ENCODE results near the gene TECPR2. TPM values are rescaled to one million over a fixed set of nuclear protein-coding genes. Genes with fewer than 3 reads are reported as not detected.

The TECPR2 gene
- total RNA-seq, 2 donors from 2014 or later, result 27.7 to 28.0 TPM

DNA sequence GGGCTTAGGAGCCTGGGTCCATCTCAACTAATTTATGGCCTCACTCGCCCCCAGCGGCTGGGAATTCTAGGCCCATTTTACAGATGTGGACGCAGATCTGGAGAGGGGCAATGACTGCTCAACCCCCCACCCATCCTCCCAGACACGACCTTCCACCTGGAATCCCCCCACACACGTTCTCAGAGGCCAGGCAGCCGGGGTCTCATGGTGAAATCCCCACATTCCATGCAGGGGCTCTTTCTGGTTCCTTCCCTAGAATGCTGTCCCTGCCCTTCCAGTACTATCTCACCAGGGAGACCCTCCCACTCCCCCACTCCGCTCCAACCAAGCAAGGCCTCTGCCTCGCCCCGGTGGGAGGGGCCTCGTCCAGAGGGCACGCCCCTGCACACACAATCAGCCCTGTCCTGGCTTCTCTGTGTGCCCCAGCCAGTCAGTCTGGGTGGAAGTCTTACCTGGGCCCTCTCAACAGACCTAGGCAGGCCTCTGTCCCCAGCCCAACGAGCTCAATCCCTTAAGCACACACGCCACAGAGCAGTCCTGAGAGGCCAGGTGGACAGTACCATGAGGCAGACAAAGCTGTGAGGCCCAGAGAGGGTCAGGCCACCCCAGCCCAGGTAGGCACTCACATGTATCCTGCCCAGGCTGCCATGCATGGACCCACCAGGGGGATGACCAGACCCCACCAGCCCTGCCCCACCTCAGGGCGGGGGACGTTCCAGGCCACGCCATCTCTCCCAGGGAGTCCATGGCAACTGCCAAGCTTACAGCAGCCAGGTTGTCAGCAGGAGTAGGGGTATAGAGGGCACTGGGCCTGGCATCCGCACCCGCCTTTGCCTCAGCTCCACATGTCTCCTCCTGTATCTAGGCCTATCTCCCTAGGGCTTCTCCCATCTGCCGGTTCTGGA, 148.1 kb downstream of the TECPR2 start:
- H3K27ac ChIP-seq (ENCODE audit: low read depth, low read length), result peak overlapping the region; percentile 49
- H3K9me3 ChIP-seq (ENCODE audit: control insufficient read depth, low read length), result no peaks in the 10 kb centered on the region
- H3K4me1 ChIP-seq (ENCODE audit: control insufficient read depth, insufficient read depth, low read length), result peaks cover 3% of the 10 kb centered on the region
- 33 to 48% methylated on average over 8 to 19 of the region's 19 CpGs for WGBS, 2 experiments (ENCODE audit: insufficient coverage in 1 of 2, insufficient read length in 1 of 2)
- peaks cover 2% of the 10 kb centered on the region for H3K27me3 Mint-ChIP-seq (ENCODE audit: insufficient read depth)
- no peaks in the 10 kb centered on the region for H3K36me3 ChIP-seq (ENCODE audit: control insufficient read depth, insufficient read depth, low read length)
- peak overlapping the region; percentile 69 for H3K4me3 Mint-ChIP-seq
- H3K36me3 Mint-ChIP-seq (ENCODE audit: low read depth), result peaks cover 10% of the 10 kb centered on the region
- H3K4me3 ChIP-seq (ENCODE audit: low read length), result peak overlapping the region; percentile 82
- H3K9me3 Mint-ChIP-seq, result no peaks in the 10 kb centered on the region
- no peaks in the 10 kb centered on the region for H3K27me3 ChIP-seq (ENCODE audit: control insufficient read depth, insufficient read depth, low read length, poor library complexity, severe bottlenecking)
- H3K27ac Mint-ChIP-seq, result peak overlapping the region; percentile 91
- peak; percentile 98 for DNase-seq
- no peak overlapping the region for H3K9ac ChIP-seq (ENCODE audit: extremely low read depth, low read length, poor library complexity, severe bottlenecking)
- TF ChIP-seq, protein P1, sequence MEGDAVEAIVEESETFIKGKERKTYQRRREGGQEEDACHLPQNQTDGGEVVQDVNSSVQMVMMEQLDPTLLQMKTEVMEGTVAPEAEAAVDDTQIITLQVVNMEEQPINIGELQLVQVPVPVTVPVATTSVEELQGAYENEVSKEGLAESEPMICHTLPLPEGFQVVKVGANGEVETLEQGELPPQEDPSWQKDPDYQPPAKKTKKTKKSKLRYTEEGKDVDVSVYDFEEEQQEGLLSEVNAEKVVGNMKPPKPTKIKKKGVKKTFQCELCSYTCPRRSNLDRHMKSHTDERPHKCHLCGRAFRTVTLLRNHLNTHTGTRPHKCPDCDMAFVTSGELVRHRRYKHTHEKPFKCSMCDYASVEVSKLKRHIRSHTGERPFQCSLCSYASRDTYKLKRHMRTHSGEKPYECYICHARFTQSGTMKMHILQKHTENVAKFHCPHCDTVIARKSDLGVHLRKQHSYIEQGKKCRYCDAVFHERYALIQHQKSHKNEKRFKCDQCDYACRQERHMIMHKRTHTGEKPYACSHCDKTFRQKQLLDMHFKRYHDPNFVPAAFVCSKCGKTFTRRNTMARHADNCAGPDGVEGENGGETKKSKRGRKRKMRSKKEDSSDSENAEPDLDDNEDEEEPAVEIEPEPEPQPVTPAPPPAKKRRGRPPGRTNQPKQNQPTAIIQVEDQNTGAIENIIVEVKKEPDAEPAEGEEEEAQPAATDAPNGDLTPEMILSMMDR (conservative IDR thresholded peaks at IDR 0.05), result no peak
- H3K4me1 Mint-ChIP-seq, result peaks cover 12% of the 10 kb centered on the region

DNA sequence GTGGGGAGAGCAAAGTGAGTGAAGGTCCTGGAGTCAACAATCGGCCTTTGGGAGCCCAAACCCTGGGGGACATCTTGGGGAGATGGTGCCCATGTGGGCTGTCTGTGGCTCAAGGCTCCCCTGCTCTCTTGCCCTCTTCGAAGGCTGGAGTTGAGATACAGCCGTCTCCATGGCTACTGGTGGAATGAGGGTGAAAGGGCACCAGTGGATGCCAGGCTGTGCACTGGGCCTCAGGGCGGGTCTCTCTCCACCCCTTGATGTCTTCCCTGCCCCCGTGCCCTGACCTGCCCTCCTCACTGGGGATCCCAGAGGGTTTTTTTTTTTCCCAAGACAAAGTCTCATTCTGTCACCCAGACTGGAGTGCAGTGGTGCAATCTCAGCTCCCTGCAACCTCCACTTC, 148.8 kb downstream of the TECPR2 start:
- Mint-ChIP-seq H3K4me3 (no peak overlapping the region), H3K4me1 (peaks cover 13% of the 10 kb centered on the region), H3K27me3 (ENCODE audit: insufficient read depth) (peaks cover 2% of the 10 kb centered on the region), H3K9me3 (no peaks in the 10 kb centered on the region), H3K27ac (no peak overlapping the region), H3K36me3 (ENCODE audit: low read depth) (peaks cover 7% of the 10 kb centered on the region)
- 79 to 96% methylated on average over 3 to 5 of the region's 5 CpGs for WGBS, 2 experiments (ENCODE audit: insufficient coverage in 1 of 2, insufficient read length in 1 of 2)
- TF ChIP-seq, protein P1 (conservative IDR thresholded peaks at IDR 0.05), result no peak
- no peak overlapping the region for H3K9ac ChIP-seq (ENCODE audit: extremely low read depth, low read length, poor library complexity, severe bottlenecking)
- no peaks in the 10 kb centered on the region for H3K9me3 ChIP-seq (ENCODE audit: control insufficient read depth, low read length)
- H3K27me3 ChIP-seq (ENCODE audit: control insufficient read depth, insufficient read depth, low read length, poor library complexity, severe bottlenecking), result no peaks in the 10 kb centered on the region
- DNase-seq, result no peak
- no peaks in the 10 kb centered on the region for H3K36me3 ChIP-seq (ENCODE audit: control insufficient read depth, insufficient read depth, low read length)
- H3K27ac ChIP-seq (ENCODE audit: low read depth, low read length), result no peak overlapping the region
- no peak overlapping the region for H3K4me3 ChIP-seq (ENCODE audit: low read length)
- H3K4me1 ChIP-seq (ENCODE audit: control insufficient read depth, insufficient read depth, low read length), result peaks cover 3% of the 10 kb centered on the region

DNA sequence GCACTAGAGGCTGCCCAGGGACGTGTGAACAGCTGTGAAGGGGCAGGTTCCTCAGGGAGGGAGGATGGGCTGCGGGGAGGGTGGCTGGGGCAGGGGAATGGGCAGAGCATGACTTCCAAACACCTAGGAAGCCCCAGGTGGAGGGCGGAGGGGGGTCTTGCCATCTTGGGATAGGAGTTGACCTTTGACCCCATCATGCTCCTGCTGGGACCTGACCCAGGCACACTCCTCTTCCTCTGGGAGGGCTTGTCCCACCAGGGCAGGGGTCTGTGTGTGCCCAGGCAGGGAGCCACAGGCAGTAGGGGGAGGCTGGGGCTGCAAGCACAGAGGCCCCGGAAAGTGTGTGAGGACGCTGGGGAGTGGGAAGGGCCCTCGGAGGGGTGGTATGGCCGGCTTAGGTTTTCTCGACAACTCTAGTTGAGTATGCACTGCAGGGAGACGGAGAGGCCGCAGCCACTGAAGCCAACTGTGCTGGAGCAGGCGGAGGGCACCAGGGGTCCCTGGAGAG, 150.1 kb downstream of the TECPR2 start:
- DNase-seq, result no peak
- Mint-ChIP-seq H3K36me3 (ENCODE audit: low read depth) (peaks cover 5% of the 10 kb centered on the region), H3K4me1 (peaks cover 13% of the 10 kb centered on the region), H3K27ac (no peak overlapping the region), H3K27me3 (ENCODE audit: insufficient read depth) (peaks cover 3% of the 10 kb centered on the region), H3K9me3 (no peaks in the 10 kb centered on the region), H3K4me3 (no peak overlapping the region)
- H3K4me1 ChIP-seq (ENCODE audit: control insufficient read depth, insufficient read depth, low read length), result peaks cover 3% of the 10 kb centered on the region
- H3K9ac ChIP-seq (ENCODE audit: extremely low read depth, low read length, poor library complexity, severe bottlenecking), result no peak overlapping the region
- no peaks in the 10 kb centered on the region for H3K27me3 ChIP-seq (ENCODE audit: control insufficient read depth, insufficient read depth, low read length, poor library complexity, severe bottlenecking)
- TF ChIP-seq, protein P1 (conservative IDR thresholded peaks at IDR 0.05), result no peak
- no peak overlapping the region for H3K27ac ChIP-seq (ENCODE audit: low read depth, low read length)
- H3K36me3 ChIP-seq (ENCODE audit: control insufficient read depth, insufficient read depth, low read length), result no peaks in the 10 kb centered on the region
- H3K4me3 ChIP-seq (ENCODE audit: low read length), result no peak overlapping the region
- WGBS, 2 experiments (ENCODE audit: insufficient coverage in 1 of 2, insufficient read length in 1 of 2), result 84 to 90% methylated on average over 8 to 11 of the region's 11 CpGs
- no peaks in the 10 kb centered on the region for H3K9me3 ChIP-seq (ENCODE audit: control insufficient read depth, low read length)
